ENCODE data around the gene TAS2R30.

DNA sequence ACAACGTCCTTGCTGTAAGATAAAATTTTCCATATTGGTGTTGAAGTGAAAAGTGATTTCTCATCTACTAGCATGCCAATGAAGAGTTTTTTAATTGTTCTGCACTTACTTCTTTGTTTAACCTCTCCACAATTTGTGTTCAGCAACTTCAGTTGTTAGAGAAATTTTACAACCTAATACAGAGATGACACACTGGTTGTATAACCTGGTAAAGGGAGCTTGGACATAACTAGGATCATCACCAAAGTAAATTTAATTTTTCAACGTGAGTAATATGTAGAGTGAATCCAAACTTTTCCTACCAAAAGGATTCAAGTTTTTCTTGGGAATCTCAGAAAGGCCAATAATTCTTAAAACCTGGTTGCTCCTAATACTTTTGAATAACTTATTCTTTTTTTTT is 28.9 kb downstream of the TAS2R30 start:
- TF ChIP-seq POLR2AphosphoS5 (IDR thresholded peaks at IDR 0.05; ENCODE audit: borderline replicate concordance, low read depth, low read length) (no peak), EZH2 (IDR thresholded peaks at IDR 0.05) (no peak), FOXP2 (optimal IDR thresholded peaks at IDR 0.05; ENCODE audit: control extremely low read depth, extremely low read length, insufficient read depth) (no peak)
